HG02610 (cell line): Measurements from ENCODE around the gene GPLD1.

Experiments used
- ATAC-seq: cut with Tn5 transposase; IDR thresholded peaks from one replicate; pipeline ENCODE4 v1.9.1; 2021; ENCODE audit warnings: mild to moderate bottlenecking, moderate library complexity; ENCODE audit not compliant: unreplicated experiment

GPLD1 gene

DNA sequence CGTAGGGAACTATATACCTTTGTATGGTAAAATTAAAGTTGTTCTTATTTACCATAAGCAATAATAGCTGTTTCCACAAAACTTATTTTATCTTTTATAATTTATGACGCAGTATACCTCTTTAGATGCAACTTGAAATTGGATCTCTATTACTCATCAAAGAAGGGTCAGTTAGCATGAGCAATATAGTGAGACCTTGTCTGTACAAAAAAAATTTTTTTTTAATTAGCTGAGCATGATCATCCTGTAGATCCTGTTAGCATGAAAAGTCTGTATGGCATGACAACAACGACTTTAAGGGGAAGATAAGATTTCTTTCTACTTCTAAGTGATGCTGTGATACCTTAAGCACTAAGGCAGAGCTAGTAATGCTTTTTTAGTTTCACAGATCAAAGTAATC lies 11.3 kb upstream of the GPLD1 start:
- ATAC-seq, result no peak

DNA sequence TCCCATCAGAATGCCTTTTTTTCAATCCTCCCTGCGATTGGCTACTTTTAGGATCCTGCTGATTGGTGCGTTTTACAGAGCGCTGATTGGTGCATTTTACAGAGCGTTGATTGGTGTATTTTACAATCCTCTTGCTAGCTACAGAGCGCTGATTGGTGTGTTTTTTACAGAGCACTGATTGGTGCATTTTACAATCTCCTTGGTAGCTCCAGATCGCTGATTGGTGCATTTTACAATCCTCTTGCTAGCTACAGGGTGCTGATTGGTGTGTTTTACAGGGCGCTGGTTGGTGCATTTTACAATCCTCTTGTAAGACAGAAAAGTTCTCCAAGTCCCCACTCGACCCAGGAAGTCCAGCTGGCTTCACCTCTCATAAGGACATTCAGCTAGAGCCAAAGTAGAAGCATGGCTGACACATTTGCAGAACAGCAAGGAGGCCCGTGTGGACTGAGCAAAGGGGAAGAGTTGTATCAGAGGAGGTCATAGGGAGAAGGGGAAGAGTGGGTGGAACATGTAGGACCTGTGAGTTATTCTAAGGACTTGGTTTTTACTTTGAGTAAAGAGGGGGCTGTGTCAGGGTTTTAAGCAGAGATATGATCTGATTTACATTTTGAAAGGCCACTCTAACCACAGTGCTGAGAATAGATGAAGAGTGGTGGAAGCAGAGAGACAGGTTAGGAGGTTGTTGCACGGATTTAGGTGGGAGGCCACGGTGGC lies 8.0 kb upstream of the GPLD1 start:
- ATAC-seq, result no peak

DNA sequence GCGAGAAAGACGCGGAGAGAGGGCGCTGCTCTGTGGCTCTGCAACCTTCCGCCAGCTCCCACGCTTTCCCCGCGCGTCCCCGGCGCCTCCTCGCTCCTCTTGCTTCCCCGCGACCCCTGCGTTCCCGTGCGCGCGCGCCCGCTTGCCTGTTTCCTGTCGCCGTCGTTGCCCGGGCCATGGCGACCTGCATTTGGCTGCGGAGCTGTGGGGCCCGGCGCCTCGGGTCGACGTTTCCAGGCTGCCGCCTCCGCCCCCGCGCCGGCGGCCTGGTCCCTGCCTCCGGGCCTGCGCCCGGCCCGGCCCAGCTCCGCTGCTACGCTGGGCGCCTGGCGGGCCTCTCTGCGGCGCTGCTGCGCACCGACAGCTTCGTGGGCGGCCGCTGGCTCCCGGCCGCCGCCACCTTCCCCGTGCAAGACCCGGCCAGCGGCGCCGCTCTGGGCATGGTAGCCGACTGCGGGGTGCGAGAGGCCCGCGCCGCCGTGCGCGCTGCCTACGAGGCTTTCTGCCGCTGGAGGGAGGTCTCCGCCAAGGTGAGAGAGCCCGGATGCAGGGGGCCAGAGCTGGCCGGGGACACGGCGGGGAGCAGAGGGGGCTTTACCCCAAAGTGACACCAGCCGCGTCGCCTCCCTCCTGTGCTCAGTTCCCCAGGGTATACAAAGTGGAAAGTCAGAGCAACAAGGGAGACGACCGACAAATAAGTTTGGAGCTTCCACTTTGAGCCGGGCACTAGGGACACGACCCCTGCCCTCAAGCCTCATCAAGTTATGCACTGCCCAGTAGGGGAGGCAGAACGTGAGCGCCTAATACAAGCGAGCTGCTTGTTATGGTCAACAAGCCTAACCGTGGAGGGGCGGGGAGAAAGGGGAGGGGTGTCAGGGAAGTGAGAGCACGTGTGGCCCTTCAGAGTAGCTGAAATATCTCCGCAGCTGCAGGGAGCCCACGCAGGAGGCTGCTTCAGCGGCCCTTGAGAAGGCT lies 5.7 kb upstream of the GPLD1 start, which contains the start of gene ALDH5A1:
TSS of gene ALDH5A1 (plus strand) at position 149 of the 975 bp plus-strand sequence. CDS start at position 177, 28 bp downstream.
- peak; percentile 72 for ATAC-seq

DNA sequence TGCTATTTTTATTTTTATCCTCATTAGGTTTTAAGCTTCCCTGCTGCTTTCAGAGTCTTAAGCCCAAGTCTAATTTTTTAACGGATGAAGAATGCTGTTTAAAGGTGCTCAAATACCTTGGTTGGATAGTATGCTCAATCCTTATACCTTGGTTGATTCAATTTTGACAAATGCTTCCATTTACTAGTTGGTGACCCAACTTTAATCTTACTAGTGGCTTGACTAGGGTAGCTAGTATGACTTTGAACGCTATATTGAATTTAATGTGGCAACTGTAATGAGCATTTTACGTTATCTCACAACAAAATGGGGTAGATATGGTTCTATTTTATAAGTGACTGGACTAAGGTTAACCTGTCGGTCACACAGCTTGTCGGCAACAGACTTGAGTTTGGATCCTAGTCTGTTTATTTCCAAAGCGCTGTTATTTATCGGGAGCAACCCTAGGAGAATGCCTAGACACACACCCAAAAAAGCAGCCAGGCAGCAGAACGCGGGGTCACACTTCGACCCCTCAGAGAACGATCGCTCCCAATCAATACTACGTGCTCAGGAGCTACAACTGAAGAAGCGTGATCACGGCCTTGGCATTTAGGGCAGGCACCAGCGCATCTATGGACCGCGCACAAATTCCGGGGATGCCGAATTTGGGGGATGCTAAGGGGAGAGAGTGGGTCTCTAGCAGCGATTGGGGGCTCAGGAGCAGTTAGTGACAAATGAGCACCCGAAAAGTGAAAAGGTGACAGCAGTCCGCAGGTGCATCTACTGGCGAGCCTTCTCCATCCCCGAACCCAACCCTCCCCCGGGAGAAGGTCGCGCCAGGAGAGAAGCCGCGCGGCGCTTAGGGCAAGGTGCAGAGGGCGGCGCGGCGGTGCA lies 4.8 kb upstream of the GPLD1 start:
- peak; percentile 2 for ATAC-seq

DNA sequence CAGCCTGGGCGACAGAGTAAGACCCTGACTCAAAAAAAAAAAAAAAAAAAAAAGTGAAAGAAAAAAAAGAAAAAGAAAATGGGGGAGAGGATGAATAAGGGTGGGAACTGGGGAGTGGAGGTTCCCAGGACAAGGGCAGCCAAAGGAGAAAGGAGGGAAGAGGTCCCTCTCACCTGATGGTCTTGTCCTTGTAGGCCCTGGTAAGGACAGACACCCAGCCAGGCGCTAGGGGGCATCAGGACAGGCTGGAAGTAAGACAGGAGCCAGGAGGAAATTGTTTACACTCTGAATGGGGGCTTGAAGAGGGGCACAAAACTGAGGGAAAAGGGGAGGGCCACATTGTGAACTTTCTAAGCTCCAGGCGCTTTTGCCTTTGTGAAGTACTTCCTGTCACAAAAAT lies 3.1 kb upstream of the GPLD1 start:
- no peak for ATAC-seq

DNA sequence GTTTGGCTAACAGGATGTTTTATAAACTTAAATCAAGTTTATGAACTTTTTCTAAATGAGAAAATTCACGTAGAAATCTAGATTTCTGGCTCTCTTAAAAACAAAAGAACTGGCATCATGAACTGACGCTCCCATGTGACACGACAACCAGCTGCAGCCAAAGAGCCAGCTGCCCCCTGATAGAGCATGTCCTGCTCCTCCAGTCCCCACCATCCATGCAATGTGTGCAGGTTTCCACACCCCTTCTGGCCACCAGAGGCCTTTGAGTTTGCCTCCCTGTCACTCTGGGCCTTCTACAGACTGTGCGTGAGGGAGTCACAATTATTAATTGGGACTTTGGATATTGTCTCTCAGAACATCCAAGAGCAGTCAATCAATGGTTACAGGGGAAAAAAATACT lies 1.6 kb upstream of the GPLD1 start:
- no peak for ATAC-seq

DNA sequence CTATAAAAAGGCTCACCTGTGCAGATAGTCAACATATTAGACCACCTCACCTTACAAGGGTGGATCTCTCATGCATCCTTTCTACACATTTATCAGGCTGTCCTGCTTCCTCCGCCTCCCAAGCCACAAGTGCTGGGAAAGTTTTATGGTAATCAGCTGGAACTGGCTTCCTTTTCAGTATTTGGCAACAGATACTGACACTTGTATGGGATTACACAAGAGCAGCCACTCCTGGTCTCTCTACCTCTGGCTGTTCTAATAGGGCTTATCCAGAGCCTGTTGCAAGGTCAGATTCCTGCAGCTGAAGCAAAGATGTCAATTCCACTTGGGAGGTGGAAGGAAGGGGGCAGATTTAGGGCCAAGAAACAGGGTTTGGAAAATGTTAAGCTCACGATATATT lies 503 bp upstream of the GPLD1 start:
- ATAC-seq, result no peak

DNA sequence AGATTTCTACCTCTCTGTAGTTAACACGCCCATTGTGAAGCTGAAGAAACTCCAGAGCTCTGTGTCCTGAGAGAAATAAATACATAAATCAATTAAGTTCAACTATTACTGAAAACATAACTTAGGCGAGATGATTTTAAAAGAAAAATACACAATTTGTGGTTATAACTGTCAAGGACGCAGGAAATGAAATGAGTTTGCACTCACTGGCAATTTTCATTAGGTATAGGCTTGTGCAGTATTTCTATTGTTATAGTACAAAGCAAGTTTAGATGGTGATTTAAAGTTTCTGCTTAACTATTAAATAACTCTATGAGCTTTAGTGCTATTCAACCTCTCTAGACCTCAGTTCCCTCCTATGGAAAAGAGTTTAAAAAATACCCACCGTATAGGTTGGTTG lies 3.3 kb downstream of the GPLD1 start:
- ATAC-seq, result no peak

DNA sequence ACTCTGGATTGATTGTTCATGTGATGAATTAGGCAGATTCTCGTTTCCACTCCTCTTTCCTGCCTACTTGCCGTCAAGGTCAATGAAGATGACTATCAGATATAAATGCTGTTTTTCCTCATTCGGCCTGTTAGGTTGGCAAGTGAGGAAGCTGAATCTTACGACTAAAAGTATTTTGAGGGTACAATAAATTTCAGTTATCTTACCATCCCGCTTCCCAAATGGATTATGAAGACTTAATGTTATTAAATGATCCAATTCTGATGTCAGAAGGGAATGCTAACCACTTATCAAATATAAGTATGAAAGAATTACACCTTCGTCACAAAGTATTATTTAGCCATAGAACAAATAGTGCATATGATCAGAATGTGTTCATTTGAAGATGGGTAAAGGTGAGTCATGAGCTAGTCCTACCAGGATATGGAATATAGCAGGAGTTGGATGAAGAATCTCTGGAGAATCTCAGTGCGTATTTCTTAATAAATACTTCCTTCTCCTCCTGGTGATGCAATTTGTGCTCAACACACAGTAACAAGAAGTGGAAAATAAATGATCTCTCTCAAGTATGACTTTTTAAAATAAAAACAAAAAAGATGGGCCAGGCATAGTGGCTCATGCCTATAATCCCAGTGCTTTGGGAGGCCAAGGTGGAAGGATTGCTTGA lies 4.6 kb downstream of the GPLD1 start:
- no peak for ATAC-seq

DNA sequence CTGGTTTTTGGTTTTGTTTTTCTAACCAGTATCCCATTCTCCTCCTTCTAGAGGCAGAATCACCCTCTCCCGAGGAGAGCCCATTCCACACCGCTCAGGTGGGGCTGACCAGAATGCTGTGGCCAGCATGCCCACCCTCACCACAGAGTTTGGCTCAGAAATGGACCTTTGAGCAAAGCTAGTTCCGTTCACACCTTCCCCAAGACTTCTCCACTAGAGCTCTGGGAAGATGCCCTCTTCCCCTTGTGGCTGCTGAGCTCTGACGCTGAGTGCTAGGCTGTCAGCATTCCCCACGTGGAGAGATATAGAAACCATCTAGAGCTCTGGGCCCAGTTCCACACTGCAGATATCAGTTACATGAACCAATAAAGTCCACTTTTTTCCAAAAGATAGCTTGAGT lies 7.9 kb downstream of the GPLD1 start:
- ATAC-seq, result no peak

DNA sequence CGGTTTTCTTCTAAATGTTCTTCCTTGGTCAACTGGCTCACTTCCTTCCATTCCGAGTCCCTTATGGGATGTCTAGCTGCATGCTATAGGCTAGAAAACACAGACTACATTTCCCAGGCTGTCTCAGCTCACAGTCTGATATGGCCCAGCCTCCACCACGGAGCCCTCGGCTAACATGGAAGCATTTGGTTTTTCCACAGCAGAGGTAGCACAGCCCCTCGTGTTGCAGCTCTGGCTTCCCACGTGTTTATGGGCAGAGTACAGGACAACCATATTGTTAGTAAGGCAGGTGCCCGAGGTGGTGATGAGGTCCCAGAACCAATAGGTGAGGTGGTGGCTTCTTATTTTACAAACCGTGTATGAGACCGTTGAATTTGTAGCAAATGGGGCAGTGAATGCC lies 8.7 kb downstream of the GPLD1 start:
- no peak for ATAC-seq

DNA sequence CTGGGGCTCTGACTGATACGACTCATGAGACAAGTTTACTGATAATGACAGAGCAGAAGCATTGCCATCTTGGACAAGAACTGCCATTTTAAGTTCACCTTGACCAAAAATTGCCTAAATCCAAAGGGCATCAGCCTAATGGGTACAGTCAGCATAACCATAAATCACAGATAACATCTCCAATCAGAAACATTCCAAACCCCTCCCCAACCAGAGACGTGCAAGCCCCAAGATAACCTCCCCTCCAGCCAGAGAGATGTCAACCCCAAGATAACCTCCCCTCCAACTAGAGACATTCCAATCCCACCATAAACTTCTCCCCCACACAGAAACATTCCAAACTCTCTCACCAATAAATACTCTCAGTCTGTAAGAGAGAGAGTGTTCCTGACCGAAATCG lies 10.5 kb downstream of the GPLD1 start:
- ATAC-seq, result no peak

DNA sequence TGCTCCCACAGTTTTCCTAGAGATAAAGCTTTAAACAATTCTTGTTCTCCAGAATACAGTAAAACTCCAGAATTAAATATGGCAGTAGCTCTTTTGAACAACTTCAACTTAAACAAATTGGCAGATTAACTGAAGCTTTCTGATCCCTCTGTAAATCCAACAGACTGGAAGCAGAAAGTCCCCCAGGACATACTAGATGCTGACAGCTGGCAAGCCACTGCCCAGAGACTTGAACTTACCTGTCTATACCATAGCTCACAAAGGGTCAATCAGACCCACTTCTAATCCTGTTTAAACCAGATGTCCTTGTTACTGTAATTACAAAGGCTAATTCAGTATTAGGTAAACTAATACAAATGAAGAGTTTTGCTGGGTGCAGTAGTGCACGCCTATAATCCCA lies 12.3 kb downstream of the GPLD1 start:
- ATAC-seq, result no peak

DNA sequence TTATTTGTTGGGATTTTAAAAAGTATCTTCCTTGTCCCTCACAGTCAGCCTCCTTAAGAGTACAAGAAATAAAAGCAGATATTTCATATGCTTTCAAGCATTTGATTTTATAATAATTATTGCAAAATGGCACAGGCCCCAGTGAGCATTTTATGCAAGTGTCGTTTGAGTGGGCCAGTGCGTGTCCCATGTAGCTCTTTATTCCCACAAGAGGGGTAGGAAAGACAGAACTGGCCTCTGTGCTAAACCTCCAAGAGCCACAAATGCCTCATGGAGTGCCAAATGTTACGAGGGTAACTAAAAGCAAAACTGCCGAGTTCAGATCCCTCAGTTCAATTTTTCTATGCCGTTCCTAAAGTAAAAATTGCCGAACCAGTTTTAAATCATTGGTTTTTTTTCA lies 12.7 kb downstream of the GPLD1 start:
- ATAC-seq, result no peak

DNA sequence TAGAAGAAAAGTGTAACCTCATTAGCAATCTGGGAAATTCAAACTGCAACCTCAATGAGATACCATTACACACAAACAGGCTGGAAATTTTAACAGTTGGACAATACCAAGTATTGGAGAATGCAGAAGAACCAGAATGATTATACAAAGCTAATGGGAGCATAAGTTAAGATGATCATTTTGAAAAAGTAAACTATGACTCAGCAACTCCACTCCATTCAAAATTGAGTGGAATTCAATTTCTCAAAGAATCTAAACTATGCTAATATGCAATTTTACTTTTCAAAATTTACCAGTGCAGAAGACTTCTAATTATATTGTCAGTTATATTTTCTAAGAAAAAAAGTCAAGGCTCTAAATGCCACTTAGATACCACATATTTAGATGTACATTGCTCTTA lies 17.2 kb downstream of the GPLD1 start:
- no peak for ATAC-seq

DNA sequence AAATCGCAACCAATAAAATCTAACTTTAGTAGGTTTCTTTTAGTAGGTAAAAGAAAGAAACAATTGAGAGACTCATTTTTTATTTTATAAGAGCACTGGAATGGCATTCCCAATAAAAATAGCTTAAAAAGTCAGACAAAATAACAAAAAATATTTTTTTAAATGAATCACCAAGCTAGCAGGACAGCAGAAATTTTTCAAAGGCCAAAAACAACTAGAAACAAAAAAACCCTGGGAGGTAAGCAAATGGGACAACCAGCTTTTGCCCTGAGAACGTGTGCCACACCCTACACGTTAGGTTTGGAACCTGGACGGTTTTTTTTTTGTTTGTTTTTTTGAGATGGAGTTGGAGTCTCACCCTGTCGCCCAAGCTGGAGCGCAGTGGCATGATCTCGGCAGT lies 19.6 kb downstream of the GPLD1 start:
- no peak for ATAC-seq

DNA sequence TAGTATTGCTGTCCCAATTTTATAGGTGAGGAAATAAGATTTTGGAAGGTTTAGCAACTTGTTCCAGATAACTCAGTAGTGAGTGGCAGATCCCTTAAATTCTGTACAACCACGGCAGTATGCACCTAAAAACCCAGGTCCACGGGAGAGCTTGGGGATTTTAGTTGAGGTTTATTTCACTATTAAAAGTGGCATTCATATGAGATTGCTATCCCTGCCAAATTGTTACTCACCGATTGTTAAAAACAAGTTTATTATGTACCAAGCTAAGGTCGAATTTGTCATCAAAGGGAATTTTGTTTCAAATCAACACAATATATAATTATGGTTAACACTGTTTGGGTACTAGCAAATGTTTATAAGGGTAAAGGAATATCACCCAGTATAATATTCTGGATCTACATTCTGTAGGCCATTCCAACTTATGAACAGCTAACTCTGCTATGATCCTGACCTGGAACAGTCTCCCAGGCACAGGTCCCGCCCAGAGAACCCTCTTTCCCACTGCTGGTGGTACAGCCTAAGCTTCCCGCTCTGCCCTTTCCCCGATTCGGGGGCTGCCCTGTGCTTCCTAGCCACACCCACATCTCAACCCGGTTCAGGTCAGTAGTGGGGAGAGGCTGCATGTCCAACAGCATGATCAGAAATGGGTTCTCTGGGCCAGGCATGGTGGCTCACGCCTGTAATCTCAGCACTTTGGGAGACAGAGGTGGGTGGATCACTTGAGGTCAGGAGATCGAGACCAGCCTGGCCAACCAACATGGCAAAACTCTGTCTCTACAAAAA lies 24.9 kb downstream of the GPLD1 start:
- ATAC-seq, result no peak

DNA sequence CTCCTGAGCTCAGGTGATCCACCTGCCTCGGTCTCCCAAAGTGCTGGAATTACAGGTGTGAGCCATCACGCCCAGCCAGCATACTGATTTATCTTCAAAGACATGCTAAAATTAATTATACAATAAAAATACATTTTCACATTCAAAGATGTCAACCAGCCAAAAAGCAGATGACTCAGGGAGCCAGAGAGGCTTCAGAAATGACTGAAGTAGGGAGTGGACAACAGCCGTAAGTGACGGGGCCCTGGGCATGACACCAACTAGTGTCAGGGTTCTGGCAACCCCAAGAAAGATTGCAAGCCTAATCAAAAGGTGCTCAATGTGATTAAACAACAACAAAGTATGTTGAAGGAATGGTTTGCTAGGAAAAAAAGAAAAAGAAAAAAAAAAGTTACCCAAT lies 28.4 kb downstream of the GPLD1 start:
- ATAC-seq, result no peak

DNA sequence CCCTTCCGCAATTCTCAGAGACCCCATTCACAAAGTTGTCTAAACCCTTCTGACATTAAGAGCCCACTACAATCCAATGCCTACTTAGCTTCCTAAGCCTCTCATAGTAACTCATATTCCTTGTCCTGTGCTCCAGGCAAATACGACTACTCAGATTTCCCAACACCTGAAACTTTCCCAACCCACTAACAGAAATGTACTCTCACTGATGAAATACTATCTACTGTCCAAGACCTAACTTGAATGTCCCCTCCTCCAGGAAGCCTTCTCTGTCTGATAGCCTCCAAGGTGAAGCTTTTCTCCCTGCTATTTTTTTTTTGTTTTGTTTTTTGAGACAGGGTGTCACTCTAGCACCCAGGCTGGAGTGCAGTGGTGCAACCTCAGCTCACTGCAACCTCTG lies 30.4 kb downstream of the GPLD1 start:
- ATAC-seq, result no peak

DNA sequence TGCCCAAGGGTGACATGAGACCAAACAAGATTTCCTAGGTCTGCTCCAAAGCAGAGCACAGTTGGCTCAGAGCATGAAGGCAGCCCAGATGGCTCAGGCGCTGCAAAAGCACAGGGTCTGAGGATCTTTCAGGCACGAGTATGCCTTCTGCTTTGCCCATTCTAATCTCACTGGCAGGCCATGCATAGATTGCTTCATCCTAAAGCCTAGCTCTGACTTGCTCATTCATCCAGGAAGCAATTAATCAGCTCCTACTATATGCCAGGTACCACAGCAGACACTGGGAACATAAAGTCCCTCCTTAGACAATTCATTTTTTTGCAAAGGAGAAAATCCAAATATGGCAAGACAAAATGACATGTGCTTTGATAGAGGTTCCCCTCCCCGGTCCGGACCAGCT lies 31.2 kb downstream of the GPLD1 start:
- no peak for ATAC-seq
